ENCODE data around the gene FBLN2. TPM values are rescaled to one million over a fixed set of nuclear protein-coding genes. Genes with fewer than 3 reads are reported as not detected.

FBLN2 gene
- total and polyA plus RNA-seq, 4 donors = 4.3 to 43.4 (median 21.1) TPM

- DNase-seq (no peak), ATAC-seq (ENCODE audit: insufficient read depth, low FRiP score) (no peak)
- WGBS, 2 donors = 64 to 65% methylated on average over 24 to 28 of the region's 28 CpGs
- Histone ChIP-seq H3K9ac (ENCODE audit: insufficient read depth in 1 of 2, low read length in 2 of 2) (no peak overlapping the region), H3K27ac (ENCODE audit: low read depth in 1 of 2, low read length in 1 of 2) (no peak overlapping the region), H3K27me3 (ENCODE audit: control insufficient read depth in 3 of 3, insufficient read depth in 3 of 3, low read length in 2 of 3) (peaks cover 0 to 3% (median 0%) of the 10 kb centered on the region in 3 donors), H3K4me1 (ENCODE audit: control insufficient read depth in 5 of 5, insufficient read depth in 5 of 5, low read length in 5 of 5) (peaks cover 0 to 38% (median 4%) of the 10 kb centered on the region in 5 donors), H3K4me3 (no peak overlapping the region), H3K36me3 (ENCODE audit: control insufficient read depth in 4 of 4, insufficient read depth in 4 of 4, low read length in 4 of 4) (no peaks in the 10 kb centered on the region), H3K9me3 (ENCODE audit: control insufficient read depth in 4 of 4, insufficient read depth in 3 of 4, low read length in 3 of 4) (no peaks in the 10 kb centered on the region)
- TF ChIP-seq, protein P1, sequence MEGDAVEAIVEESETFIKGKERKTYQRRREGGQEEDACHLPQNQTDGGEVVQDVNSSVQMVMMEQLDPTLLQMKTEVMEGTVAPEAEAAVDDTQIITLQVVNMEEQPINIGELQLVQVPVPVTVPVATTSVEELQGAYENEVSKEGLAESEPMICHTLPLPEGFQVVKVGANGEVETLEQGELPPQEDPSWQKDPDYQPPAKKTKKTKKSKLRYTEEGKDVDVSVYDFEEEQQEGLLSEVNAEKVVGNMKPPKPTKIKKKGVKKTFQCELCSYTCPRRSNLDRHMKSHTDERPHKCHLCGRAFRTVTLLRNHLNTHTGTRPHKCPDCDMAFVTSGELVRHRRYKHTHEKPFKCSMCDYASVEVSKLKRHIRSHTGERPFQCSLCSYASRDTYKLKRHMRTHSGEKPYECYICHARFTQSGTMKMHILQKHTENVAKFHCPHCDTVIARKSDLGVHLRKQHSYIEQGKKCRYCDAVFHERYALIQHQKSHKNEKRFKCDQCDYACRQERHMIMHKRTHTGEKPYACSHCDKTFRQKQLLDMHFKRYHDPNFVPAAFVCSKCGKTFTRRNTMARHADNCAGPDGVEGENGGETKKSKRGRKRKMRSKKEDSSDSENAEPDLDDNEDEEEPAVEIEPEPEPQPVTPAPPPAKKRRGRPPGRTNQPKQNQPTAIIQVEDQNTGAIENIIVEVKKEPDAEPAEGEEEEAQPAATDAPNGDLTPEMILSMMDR (IDR thresholded peaks at IDR 0.05; ENCODE audit: control extremely low read depth, extremely low read depth) = no peak
Measured at GRCh38 chr3:13552857-13553652, 4.1 kb downstream of the FBLN2 start.

GRCh38 chr3:13553686-13554085, 4.8 kb downstream of the FBLN2 start:
- TF ChIP-seq, protein P1 (IDR thresholded peaks at IDR 0.05; ENCODE audit: control extremely low read depth, extremely low read depth) = no peak
- Histone ChIP-seq H3K36me3 (ENCODE audit: control insufficient read depth in 4 of 4, insufficient read depth in 4 of 4, low read length in 4 of 4) (no peaks in the 10 kb centered on the region), H3K27me3 (ENCODE audit: control insufficient read depth in 3 of 3, insufficient read depth in 3 of 3, low read length in 2 of 3) (peaks cover 0 to 3% (median 0%) of the 10 kb centered on the region in 3 donors)

GRCh38 chr3:13555753-13556152, 6.8 kb downstream of the FBLN2 start:
- TF ChIP-seq, protein P1 (IDR thresholded peaks at IDR 0.05; ENCODE audit: control extremely low read depth, extremely low read depth) = no peak
- 80 to 84% methylated on average over 11 of the region's 11 CpGs for WGBS, 2 donors
- no peaks in the 10 kb centered on the region for H3K36me3 ChIP-seq (ENCODE audit: control insufficient read depth in 4 of 4, insufficient read depth in 4 of 4, low read length in 4 of 4)
- DNase-seq (no peak), ATAC-seq (ENCODE audit: insufficient read depth, low FRiP score) (no peak)
- no peaks in the 10 kb centered on the region for H3K27me3 ChIP-seq (ENCODE audit: control insufficient read depth in 3 of 3, insufficient read depth in 3 of 3, low read length in 2 of 3)
- H3K27ac ChIP-seq (ENCODE audit: low read depth in 1 of 2, low read length in 1 of 2) = no peak overlapping the region
- peaks cover 0 to 18% (median 0%) of the 10 kb centered on the region in 5 donors for H3K4me1 ChIP-seq (ENCODE audit: control insufficient read depth in 5 of 5, insufficient read depth in 5 of 5, low read length in 5 of 5)
- H3K9me3 ChIP-seq (ENCODE audit: control insufficient read depth in 4 of 4, insufficient read depth in 3 of 4, low read length in 3 of 4) = no peaks in the 10 kb centered on the region
- no peak overlapping the region for H3K4me3 ChIP-seq
- H3K9ac ChIP-seq (ENCODE audit: insufficient read depth in 1 of 2, low read length in 2 of 2) = no peak overlapping the region

More at GRCh38 chr3:13553686-13554085, 4.8 kb downstream of the FBLN2 start:
- H3K9ac ChIP-seq (ENCODE audit: insufficient read depth in 1 of 2, low read length in 2 of 2) = no peak overlapping the region
- no peak overlapping the region for H3K4me3 ChIP-seq
- ATAC-seq (ENCODE audit: insufficient read depth, low FRiP score) (no peak), DNase-seq (no peak)
- H3K27ac ChIP-seq (ENCODE audit: low read depth in 1 of 2, low read length in 1 of 2) = no peak overlapping the region
- WGBS, 2 donors = 58 to 65% methylated on average over 12 of the region's 12 CpGs
- peaks cover 0 to 32% (median 0%) of the 10 kb centered on the region in 5 donors for H3K4me1 ChIP-seq (ENCODE audit: control insufficient read depth in 5 of 5, insufficient read depth in 5 of 5, low read length in 5 of 5)
- H3K9me3 ChIP-seq (ENCODE audit: control insufficient read depth in 4 of 4, insufficient read depth in 3 of 4, low read length in 3 of 4) = no peaks in the 10 kb centered on the region

Measured in lung (tissue), 12 donors.